CD4-positive, alpha-beta T cell (primary cell): ENCODE measurements around the gene GUCA1C. TPM values are rescaled to one million over a fixed set of nuclear protein-coding genes. Genes with fewer than 3 reads are reported as not detected.

Experiments used
- ATAC-seq: fragments of 200-7000 bp; cut with Tn5 transposase; one replicate; pipeline ENCODE4 v1.10.0; 2022; ENCODE audit warnings: mild to moderate bottlenecking; ENCODE audit not compliant: poor library complexity
- CTCF ChIA-PET: fragments of 350-600 bp; sonication (Branson Sonifier 250); formaldehyde crosslinking; loops from one replicate; lab custom pipeline; 2021; ENCODE audit warnings: antibody characterized with exemption, inconsistent platforms; lab: Charles Lee
- POLR2A ChIA-PET: fragments of 350-600 bp; sonication (Branson Sonifier 250); formaldehyde crosslinking; loops from one replicate; lab custom pipeline; 2021; ENCODE audit warnings: antibody characterized with exemption, inconsistent platforms; lab: Charles Lee
- DNase-seq, 14 experiments: peaks; one replicate each; pipeline ENCODE4 v3.0.0-alpha.2; 2013 to 2020; ENCODE audit warnings: mixed read lengths in 2 of 14
- H3K27ac ChIP-seq, 2 donors: one replicate each; pipeline versions ENCODE4 v1.5.1 to v1.7.0; 2013; ENCODE audit warnings: low read length in 2 of 2, low read depth in 1 of 2, mild to moderate bottlenecking in 1 of 2
- H3K27me3 ChIP-seq, 2 experiments: 1 replicate in 1 of 2; 2 replicates in 1 of 2; pipeline versions ENCODE4 v1.6.1 to v1.7.0; 2013; ENCODE audit warnings: low read length in 2 of 2, control low read depth in 1 of 2, mild to moderate bottlenecking in 1 of 2, moderate library complexity in 1 of 2; ENCODE audit not compliant: insufficient read depth in 2 of 2, control insufficient read depth in 1 of 2
- H3K36me3 ChIP-seq: one replicate; pipeline ENCODE4 v1.6.1; 2013; ENCODE audit warnings: low read length, control low read depth; ENCODE audit not compliant: insufficient read depth
- H3K4me1 ChIP-seq: one replicate; pipeline ENCODE4 v1.6.1; 2013; ENCODE audit warnings: low read length, control low read depth; ENCODE audit not compliant: insufficient read depth
- H3K4me3 ChIP-seq: one replicate; pipeline ENCODE4 v1.5.1; 2013; ENCODE audit warnings: mild to moderate bottlenecking, low read length, moderate library complexity
- H3K9me3 ChIP-seq, 2 experiments: 1 replicate in 1 of 2; 2 replicates in 1 of 2; pipeline versions ENCODE4 v1.6.1 to v1.7.0; 2013; ENCODE audit warnings: low read length in 2 of 2, mild to moderate bottlenecking in 2 of 2, control low read depth in 1 of 2, moderate library complexity in 1 of 2; ENCODE audit not compliant: control insufficient read depth in 1 of 2, insufficient read depth in 1 of 2
- H3K27ac Mint-ChIP-seq: one replicate; pipeline ENCODE4 v1.8.0; 2020; ENCODE audit warnings: mixed read lengths
- H3K27me3 Mint-ChIP-seq: one replicate; pipeline ENCODE4 v1.8.0; 2021; ENCODE audit warnings: mixed read lengths
- H3K36me3 Mint-ChIP-seq: one replicate; pipeline ENCODE4 v1.8.0; 2021; ENCODE audit warnings: low read depth, mixed read lengths
- H3K4me1 Mint-ChIP-seq: one replicate; pipeline ENCODE4 v1.8.0; 2021; ENCODE audit warnings: low read depth, mixed read lengths
- H3K4me3 Mint-ChIP-seq: one replicate; pipeline ENCODE4 v1.8.0; 2020; ENCODE audit warnings: mild to moderate bottlenecking, mixed read lengths
- H3K9me3 Mint-ChIP-seq: one replicate; pipeline ENCODE4 v1.8.0; 2020; ENCODE audit warnings: mixed read lengths
- CTCF ChIP-seq: fragments of 200-600 bp; IDR thresholded peaks from one replicate; pipeline ENCODE4 v1.8.0; 2022; ENCODE audit warnings: antibody characterized with exemption, mild to moderate bottlenecking
- intact Hi-C, 2 experiments: fragments of 100-400 bp; cut with DNase I in 1 of 2; cut with micrococcal nuclease in 1 of 2; formaldehyde crosslinking; loops; one replicate each; pipeline versions ENCODE4 v1.15.1 to v1.9.0; 2023 to 2025; cut with DNase I, micrococcal nuclease
- total RNA-seq, 174 experiments: library from RNA in 2 of 174; stranded (reverse) in 2 of 174; gene quantifications; one replicate each; pipeline ENCODE4 v1.2.3 and lab custom pipeline; 2021 to 2026

GUCA1C gene
- total RNA-seq, 2 experiments from 2014 or later: not detected

GRCh38 chr3:108879915-108880314, 73.8 kb downstream of the GUCA1C start:
- POLR2A ChIA-PET: no interaction called here
- H3K27ac ChIP-seq: no peak overlapping the region
- H3K4me3 ChIP-seq: no peak overlapping the region
- Mint-ChIP-seq H3K27me3 (no peaks in the 10 kb centered on the region), H3K9me3 (no peaks in the 10 kb centered on the region), H3K4me1 (peaks cover 12% of the 10 kb centered on the region), H3K4me3 (no peak overlapping the region), H3K27ac (no peak overlapping the region), H3K36me3 (no peaks in the 10 kb centered on the region)
- no peak for TF ChIP-seq CTCF
- no peaks in the 10 kb centered on the region for H3K4me1 ChIP-seq
- ATAC-seq (no peak), DNase-seq (peak in 1 of 14 experiments; percentile 16)
- no peaks in the 10 kb centered on the region for H3K9me3 ChIP-seq
- H3K36me3 ChIP-seq: no peaks in the 10 kb centered on the region
- CTCF ChIA-PET: no interaction called here
- H3K27me3 ChIP-seq: no peaks in the 10 kb centered on the region
- intact Hi-C loops: no loop called here

GRCh38 chr3:108877901-108878300, 75.8 kb downstream of the GUCA1C start:
- peaks cover 0 to 4% of the 10 kb centered on the region in 2 experiments for H3K9me3 ChIP-seq
- no peak for ATAC-seq
- H3K4me1 Mint-ChIP-seq: no peaks in the 10 kb centered on the region
- H3K27ac Mint-ChIP-seq: no peak overlapping the region
- ChIA-PET POLR2A (interaction anchor here (1.1 kb wide), 1 partner anchor 38 kb away, joined by 3 read pairs; no protein-coding TSS in a partner anchor), CTCF (no interaction called here)
- no peaks in the 10 kb centered on the region for H3K4me1 ChIP-seq
- no peak overlapping the region for H3K27ac ChIP-seq
- peaks cover 5% of the 10 kb centered on the region for H3K36me3 Mint-ChIP-seq
- no peak for DNase-seq
- H3K4me3 Mint-ChIP-seq: no peak overlapping the region
- H3K27me3 ChIP-seq: no peaks in the 10 kb centered on the region
- H3K36me3 ChIP-seq: no peaks in the 10 kb centered on the region
- intact Hi-C loops: no loop called here
- peaks cover 3% of the 10 kb centered on the region for H3K9me3 Mint-ChIP-seq
- no peak for TF ChIP-seq CTCF
- no peak overlapping the region for H3K4me3 ChIP-seq
- H3K27me3 Mint-ChIP-seq: no peaks in the 10 kb centered on the region

GRCh38 chr3:108863799-108864135, 89.9 kb downstream of the GUCA1C start:
- peak overlapping the region; percentile 83 for H3K27ac Mint-ChIP-seq
- no peaks in the 10 kb centered on the region for H3K27me3 ChIP-seq
- POLR2A ChIA-PET: interaction anchor here (1.0 to 2.5 kb wide), 2 partner anchors 23 to 29 kb away, joined by 3 to 8 read pairs; no protein-coding TSS in a partner anchor
- intact Hi-C loops: loop anchor here in 1 of 2 experiments (5.0 kb wide), 1 partner anchor 41 kb away; the partner anchor contains the start of gene TRAT1
- peak overlapping the region in 1 of 2 donors; percentile 42 for H3K27ac ChIP-seq
- H3K9me3 ChIP-seq: peaks cover 0 to 10% of the 10 kb centered on the region in 2 experiments
- no peak for TF ChIP-seq CTCF
- H3K36me3 Mint-ChIP-seq: peaks cover 82% of the 10 kb centered on the region
- DNase-seq (no peak), ATAC-seq (no peak)
- peaks cover 37% of the 10 kb centered on the region for H3K36me3 ChIP-seq
- H3K4me1 Mint-ChIP-seq: peaks cover 42% of the 10 kb centered on the region
- CTCF ChIA-PET: interaction anchor here (1.4 kb wide), 1 partner anchor 21 kb away, joined by 3 read pairs; no protein-coding TSS in a partner anchor
- H3K4me1 ChIP-seq: peaks cover 18% of the 10 kb centered on the region
- peaks cover 6% of the 10 kb centered on the region for H3K9me3 Mint-ChIP-seq
- no peak overlapping the region for H3K4me3 ChIP-seq
- no peaks in the 10 kb centered on the region for H3K27me3 Mint-ChIP-seq
- no peak overlapping the region for H3K4me3 Mint-ChIP-seq
